Neuronal stem cell (in vitro differentiated cells): Measurements from ENCODE around the gene TMPO.

Experiments
- DNase-seq: peaks from one replicate; pipeline ENCODE4 v3.0.0-alpha.2; 2013; ENCODE audit warnings: low spot score
- H2AFZ ChIP-seq: one replicate; pipeline ENCODE4 v1.6.1; 2013; ENCODE audit warnings: mild to moderate bottlenecking, low read length, inconsistent platforms
- H2AK5ac ChIP-seq: 2 replicates; pipeline ENCODE4 v1.6.1; 2013; ENCODE audit warnings: low read depth, mild to moderate bottlenecking, inconsistent platforms, low read length, moderate library complexity, mixed read lengths
- H2BK120ac ChIP-seq: 2 replicates; pipeline ENCODE4 v1.6.1; 2013; ENCODE audit warnings: low read depth, mild to moderate bottlenecking, inconsistent platforms, low read length, moderate library complexity, mixed read lengths
- H2BK12ac ChIP-seq: one replicate; pipeline ENCODE4 v1.6.1; 2013; ENCODE audit warnings: low read length, inconsistent platforms
- H2BK15ac ChIP-seq: 2 replicates; pipeline ENCODE4 v1.6.1; 2013; ENCODE audit warnings: mild to moderate bottlenecking, low read length, inconsistent platforms, mixed read lengths
- H2BK5ac ChIP-seq: one replicate; pipeline ENCODE4 v1.6.1; 2013; ENCODE audit warnings: inconsistent platforms, mild to moderate bottlenecking, low read length, moderate library complexity
- H3K14ac ChIP-seq: one replicate; pipeline ENCODE4 v1.6.1; 2013; ENCODE audit warnings: low read length, inconsistent platforms
- H3K18ac ChIP-seq: 2 replicates; pipeline ENCODE4 v1.6.1; 2013; ENCODE audit warnings: low read length, inconsistent platforms
- H3K23ac ChIP-seq: 2 replicates; pipeline ENCODE4 v1.6.1; 2013; ENCODE audit warnings: low read depth, mild to moderate bottlenecking, mixed read lengths, low read length, inconsistent platforms; ENCODE audit not compliant: poor library complexity
- H3K27ac ChIP-seq: replicated peaks from 3 replicates; pipeline ENCODE4 v1.5.1; 2013; ENCODE audit warnings: low read length, inconsistent platforms
- H3K27me3 ChIP-seq, 3 experiments: 2 replicates each; pipeline ENCODE4 v1.6.1; 2013; ENCODE audit warnings: low read length in 3 of 3, mild to moderate bottlenecking in 2 of 3, inconsistent platforms in 1 of 3, low read depth in 1 of 3, mixed read lengths in 1 of 3, moderate library complexity in 1 of 3; ENCODE audit not compliant: control insufficient read depth in 3 of 3, insufficient read depth in 3 of 3
- H3K36me3 ChIP-seq, 2 donors: replicated peaks in 1 of 2; 2 replicates each; pipeline ENCODE4 v1.6.1; 2013; ENCODE audit warnings: low read length in 2 of 2; ENCODE audit not compliant: control insufficient read depth in 2 of 2, insufficient read depth in 2 of 2
- H3K4ac ChIP-seq: 2 replicates; pipeline ENCODE4 v1.6.1; 2013; ENCODE audit warnings: inconsistent platforms, mild to moderate bottlenecking, low read length, moderate library complexity
- H3K4me1 ChIP-seq, 2 donors: 1 replicate in 1 of 2; 2 replicates in 1 of 2; pipeline ENCODE4 v1.6.1; 2013; ENCODE audit warnings: low read length in 2 of 2, low read depth in 1 of 2; ENCODE audit not compliant: control insufficient read depth in 2 of 2, insufficient read depth in 1 of 2
- H3K4me2 ChIP-seq: one replicate; pipeline ENCODE4 v1.6.1; 2013; ENCODE audit warnings: mild to moderate bottlenecking, low read length, inconsistent platforms; ENCODE audit not compliant: insufficient read depth, poor library complexity, severe bottlenecking
- H3K4me3 ChIP-seq, 2 donors: 2 replicates each; pipeline ENCODE4 v1.5.1; 2013; ENCODE audit warnings: low read length in 2 of 2, mild to moderate bottlenecking in 2 of 2, inconsistent platforms in 1 of 2, moderate library complexity in 1 of 2
- H3K79me1 ChIP-seq: one replicate; pipeline ENCODE4 v1.6.1; 2013; ENCODE audit warnings: low read depth, mild to moderate bottlenecking, inconsistent platforms, low read length, moderate library complexity
- H3K9ac ChIP-seq: one replicate; pipeline ENCODE4 v1.6.1; 2013; ENCODE audit warnings: mild to moderate bottlenecking, low read depth, low read length, inconsistent platforms; ENCODE audit not compliant: poor library complexity
- H3K9me3 ChIP-seq, 2 donors: replicated peaks in 1 of 2; 2 replicates each; pipeline versions ENCODE3 to v1.6.1; 2013; ENCODE audit warnings: low read length in 2 of 2, mild to moderate bottlenecking in 2 of 2, inconsistent platforms in 1 of 2, low read depth in 1 of 2, mixed read lengths in 1 of 2, moderate library complexity in 1 of 2; ENCODE audit not compliant: control insufficient read depth in 2 of 2, insufficient read depth in 1 of 2
- H4K8ac ChIP-seq: one replicate; pipeline ENCODE4 v1.6.1; 2013; ENCODE audit warnings: low read depth, mild to moderate bottlenecking, inconsistent platforms, low read length, moderate library complexity
- H4K91ac ChIP-seq: one replicate; pipeline ENCODE4 v1.6.1; 2013; ENCODE audit warnings: low read length, low read depth, mild to moderate bottlenecking, inconsistent platforms; ENCODE audit not compliant: poor library complexity
- WGBS, 2 donors: extraction: QIAGEN DNeasy Blood & Tissue Kit; methylation state at CpG; one replicate each; pipeline ENCODE4 v1.1.7; 2013; ENCODE audit warnings: missing lambda C conversion rate in 2 of 2, mixed read lengths in 1 of 2; ENCODE audit not compliant: insufficient read length in 2 of 2, insufficient replicate concordance in 1 of 2; ENCODE audit errors: extremely low coverage in 2 of 2; 5-methylcytosine and 5-hydroxymethylcytosine counted together

The TMPO gene

DNA sequence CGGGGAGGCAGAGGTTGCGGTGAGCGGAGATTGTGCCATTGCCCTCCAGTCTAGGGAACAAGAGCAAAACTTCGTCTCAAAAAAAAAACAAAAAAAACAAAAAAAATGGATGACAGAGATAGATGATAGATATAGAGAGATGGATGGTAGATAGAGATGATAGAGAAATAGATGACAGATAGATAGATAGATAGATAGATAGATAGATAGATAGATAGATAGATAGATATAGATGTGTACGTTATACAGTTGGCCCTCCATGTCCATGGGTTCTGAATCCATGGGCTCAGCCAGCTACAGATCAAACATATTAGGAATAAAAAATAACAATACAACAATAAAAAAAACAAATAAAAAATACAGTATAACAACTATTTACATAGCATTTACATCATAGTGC lies 65.3 kb downstream of the TMPO start:
- Histone ChIP-seq H2BK15ac (no peak overlapping the region), H3K79me1 (no peaks in the 10 kb centered on the region), H2BK120ac (no peak overlapping the region), H3K18ac (no peak overlapping the region), H2BK12ac (no peak overlapping the region), H3K14ac (no peak overlapping the region), H3K4me1 (no peaks in the 10 kb centered on the region), H3K23ac (no peak overlapping the region), H2BK5ac (no peak overlapping the region), H3K27ac (no peak overlapping the region), H4K8ac (no peak overlapping the region), H3K9ac (no peak overlapping the region), H3K36me3 (no peaks in the 10 kb centered on the region), H2AK5ac (no peak overlapping the region), H3K4me3 (no peak overlapping the region), H3K27me3 (no peaks in the 10 kb centered on the region), H3K9me3 (no peaks in the 10 kb centered on the region), H3K4ac (no peak overlapping the region), H3K4me2 (no peak overlapping the region), H4K91ac (no peak overlapping the region), H2AFZ (no peak overlapping the region)
- WGBS, 2 donors, result no CpG with 5 or more reads among the region's 5 CpGs
- no peak for DNase-seq

DNA sequence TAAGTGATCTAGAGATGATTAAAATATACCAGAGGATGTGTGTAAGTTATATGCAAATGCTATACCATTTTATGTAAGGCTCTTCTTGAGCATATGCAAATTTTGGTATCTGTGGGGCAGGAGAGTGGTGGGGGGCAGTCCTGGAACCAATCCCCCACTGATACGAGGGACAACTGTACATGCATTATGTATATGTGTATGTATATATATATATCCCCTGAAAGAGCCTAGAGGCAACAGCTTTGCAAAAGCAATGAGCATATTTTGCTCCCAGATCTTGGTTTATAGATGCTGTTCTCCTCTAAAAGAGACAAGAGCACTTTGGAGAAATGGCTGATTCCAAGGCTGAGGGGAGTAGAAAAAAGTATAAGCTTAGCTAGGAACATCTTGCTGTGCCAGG lies 65.7 kb downstream of the TMPO start:
- Histone ChIP-seq H3K18ac (no peak overlapping the region), H3K23ac (no peak overlapping the region), H2BK120ac (no peak overlapping the region), H3K36me3 (no peaks in the 10 kb centered on the region), H2BK12ac (no peak overlapping the region), H3K27ac (no peak overlapping the region), H3K4ac (no peak overlapping the region), H2AK5ac (no peak overlapping the region), H2BK5ac (no peak overlapping the region), H2BK15ac (no peak overlapping the region), H3K4me3 (no peak overlapping the region), H3K9me3 (no peaks in the 10 kb centered on the region), H4K8ac (no peak overlapping the region), H4K91ac (no peak overlapping the region), H3K14ac (no peak overlapping the region), H3K9ac (no peak overlapping the region), H3K79me1 (no peaks in the 10 kb centered on the region), H3K4me1 (no peaks in the 10 kb centered on the region), H3K27me3 (no peaks in the 10 kb centered on the region), H2AFZ (no peak overlapping the region), H3K4me2 (no peak overlapping the region)
- no peak for DNase-seq
- no CpG with 5 or more reads among the region's 1 CpG for WGBS, 2 donors

DNA sequence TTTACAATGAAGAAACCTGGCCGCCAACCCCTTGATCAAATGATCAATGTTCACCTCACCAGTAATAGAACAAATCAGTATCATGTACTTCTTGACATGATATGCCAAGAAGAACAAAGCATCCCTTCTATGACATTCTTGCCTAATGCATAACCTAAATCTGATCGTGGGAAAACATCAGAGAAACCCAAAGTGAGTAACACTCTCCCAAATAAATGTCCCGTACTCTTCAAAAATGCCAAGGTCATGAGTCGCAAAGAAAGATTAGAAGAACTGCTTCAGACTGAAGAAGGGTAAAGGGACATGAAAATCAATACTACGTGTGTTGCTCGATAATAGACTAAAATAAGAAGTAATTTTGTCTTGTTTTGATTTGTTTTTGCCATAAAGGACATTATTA lies 66.7 kb downstream of the TMPO start:
- H2BK15ac ChIP-seq, result no peak overlapping the region
- no peak overlapping the region for H2BK12ac ChIP-seq
- no peak for DNase-seq
- H2BK5ac ChIP-seq, result no peak overlapping the region
- H3K27ac ChIP-seq, result no peak overlapping the region
- no peak overlapping the region for H4K91ac ChIP-seq
- H3K14ac ChIP-seq, result no peak overlapping the region
- no peak overlapping the region for H2BK120ac ChIP-seq
- no peaks in the 10 kb centered on the region for H3K27me3 ChIP-seq
- H3K4me3 ChIP-seq, result no peak overlapping the region
- no peaks in the 10 kb centered on the region for H3K9me3 ChIP-seq
- no peak overlapping the region for H3K4me2 ChIP-seq
- no peaks in the 10 kb centered on the region for H3K4me1 ChIP-seq
- no peaks in the 10 kb centered on the region for H3K36me3 ChIP-seq
- no peak overlapping the region for H3K18ac ChIP-seq
- no peak overlapping the region for H2AFZ ChIP-seq
- H3K4ac ChIP-seq, result no peak overlapping the region
- H2AK5ac ChIP-seq, result no peak overlapping the region
- no peak overlapping the region for H3K9ac ChIP-seq
- WGBS, 2 donors, result no CpG with 5 or more reads among the region's 6 CpGs
- no peak overlapping the region for H4K8ac ChIP-seq
- H3K79me1 ChIP-seq, result no peaks in the 10 kb centered on the region
- no peak overlapping the region for H3K23ac ChIP-seq

DNA sequence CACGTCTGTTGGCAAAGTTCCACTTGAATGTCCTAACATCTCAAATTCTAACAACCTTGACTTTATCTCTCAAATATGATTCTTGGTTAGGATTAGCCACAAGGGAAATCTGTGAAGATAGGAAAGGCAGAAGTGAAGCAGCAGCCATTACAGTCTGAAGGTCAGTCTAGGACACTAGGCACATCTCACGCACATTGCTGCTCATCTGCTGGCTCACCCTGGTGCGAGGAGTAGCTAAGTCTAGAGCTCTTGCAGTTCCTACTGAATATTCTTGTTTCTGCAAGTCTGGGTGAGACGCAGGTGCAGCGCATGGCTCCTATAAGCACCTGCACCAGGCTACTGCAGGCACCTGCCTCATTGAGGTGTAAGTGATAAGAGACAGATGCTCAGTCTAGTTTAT lies 71.7 kb downstream of the TMPO start:
- no peak overlapping the region for H2BK15ac ChIP-seq
- H3K4me1 ChIP-seq, result no peaks in the 10 kb centered on the region
- no peak overlapping the region for H3K14ac ChIP-seq
- no peaks in the 10 kb centered on the region for H3K79me1 ChIP-seq
- no peaks in the 10 kb centered on the region for H3K9me3 ChIP-seq
- no peak overlapping the region for H3K4me2 ChIP-seq
- no peak overlapping the region for H3K4ac ChIP-seq
- WGBS, 2 donors, result no CpG with 5 or more reads among the region's 5 CpGs
- no peak overlapping the region for H3K4me3 ChIP-seq
- H3K9ac ChIP-seq, result no peak overlapping the region
- no peak overlapping the region for H2BK12ac ChIP-seq
- no peak overlapping the region for H2AFZ ChIP-seq
- H2AK5ac ChIP-seq, result no peak overlapping the region
- no peak overlapping the region for H3K18ac ChIP-seq
- no peak overlapping the region for H3K23ac ChIP-seq
- H4K8ac ChIP-seq, result no peak overlapping the region
- H3K27me3 ChIP-seq, result no peaks in the 10 kb centered on the region
- no peak overlapping the region for H3K27ac ChIP-seq
- H4K91ac ChIP-seq, result no peak overlapping the region
- H3K36me3 ChIP-seq, result no peaks in the 10 kb centered on the region
- H2BK5ac ChIP-seq, result no peak overlapping the region
- H2BK120ac ChIP-seq, result no peak overlapping the region
- no peak for DNase-seq
